HCT116 (cell line): ENCODE measurements around the gene MSI2. TPM values are rescaled to one million over a fixed set of nuclear protein-coding genes. Genes with fewer than 3 reads are reported as not detected.

Experiments
- ATAC-seq: fragments of 200-7000 bp; cut with Tn5 transposase; 2 replicates; pipeline ENCODE4 v1.9.1; 2020; ENCODE audit warnings: mild to moderate bottlenecking, moderate library complexity
- BruUV-seq: library from RNA; stranded (reverse); fragments of 400-500 nt; replicated peaks from 2 replicates; lab custom pipeline; 2021; lab: Mats Ljungman, UMichigan
- CTCF ChIA-PET: fragments of 300-600 bp; sonication (Branson Sonifier 250); formaldehyde crosslinking; loops from one replicate; lab custom pipeline; 2021; ENCODE audit warnings: antibody characterized with exemption; lab: Charles Lee
- POLR2A ChIA-PET: fragments of 300-600, 350-600 bp; sonication (Branson Sonifier 250); formaldehyde crosslinking; loops from one replicate; lab custom pipeline; 2021; ENCODE audit warnings: antibody characterized with exemption; lab: Charles Lee
- RAD21 ChIA-PET, 2 experiments: fragments of 300-600 bp; sonication (Branson Sonifier 250); formaldehyde crosslinking; loops; one replicate each; lab custom pipeline; 2023; ENCODE audit warnings: low total read pairs in 2 of 2; ENCODE audit not compliant: uncharacterized antibody in 2 of 2, unreplicated experiment in 2 of 2, low non-redundant PET in 1 of 2; lab: Charles Lee
- DNase-seq: peaks from one replicate; pipeline ENCODE4 v3.0.0-alpha.2; 2010; ENCODE audit warnings: low read depth, low spot score
- H2AFZ ChIP-seq: fragments of 200-600 bp; shearing (Covaris generic), sonication (generic); 2 replicates; pipeline ENCODE4 v1.6.1; 2017; ENCODE audit warnings: low read depth, mixed run types, mixed read lengths, antibody characterized with exemption, low read length; ENCODE audit not compliant: poor library complexity, severe bottlenecking
- H3K27ac ChIP-seq: 2 replicates; pipeline ENCODE4 v1.5.1; 2012; ENCODE audit warnings: low read depth, low read length
- H3K27me3 ChIP-seq: fragments of 200-600 bp; sonication (generic); 2 replicates; pipeline ENCODE4 v1.6.1; 2016; ENCODE audit warnings: mixed run types, low read length, mixed read lengths; ENCODE audit not compliant: insufficient read depth
- H3K36me3 ChIP-seq, 2 experiments: fragments of 200-500 bp in 1 of 2; fragments of 200-600 bp in 1 of 2; sonication (Bioruptor generic) in 1 of 2; sonication (generic) in 1 of 2; 2 replicates each; pipeline versions ENCODE4 v1.5.1 to v1.6.1; 2014 to 2016; ENCODE audit warnings: low read length in 2 of 2, inconsistent platforms in 1 of 2, mixed read lengths in 1 of 2, mixed run types in 1 of 2; ENCODE audit not compliant: insufficient read depth in 2 of 2, control insufficient read depth in 1 of 2
- H3K4me1 ChIP-seq, 2 experiments: fragments of 200-600 bp in 1 of 2; sonication (generic) in 1 of 2; 2 replicates each; pipeline versions ENCODE4 v1.5.1 to v1.6.1; 2012 to 2017; ENCODE audit warnings: low read length in 2 of 2, inconsistent platforms in 1 of 2, mild to moderate bottlenecking in 1 of 2, mixed read lengths in 1 of 2, mixed run types in 1 of 2, moderate library complexity in 1 of 2; ENCODE audit not compliant: insufficient read depth in 2 of 2, control insufficient read depth in 1 of 2
- H3K4me2 ChIP-seq: fragments of 200-600 bp; sonication (generic); 2 replicates; pipeline ENCODE4 v1.6.1; 2017; ENCODE audit warnings: mixed run types, low read length, mixed read lengths
- H3K4me3 ChIP-seq, 2 experiments: fragments of 200-600 bp in 1 of 2; sonication (generic) in 1 of 2; replicated peaks in 1 of 2; 2 replicates each; pipeline ENCODE4 v1.5.1; 2011 to 2016; ENCODE audit warnings: low read length in 2 of 2, control low read depth in 1 of 2, low read depth in 1 of 2, mild to moderate bottlenecking in 1 of 2, mixed read lengths in 1 of 2, mixed run types in 1 of 2
- H3K79me2 ChIP-seq: fragments of 200-600 bp; sonication (generic); 2 replicates; pipeline ENCODE4 v1.6.1; 2017; ENCODE audit warnings: mild to moderate bottlenecking, mixed run types, low read length, moderate library complexity, mixed read lengths; ENCODE audit not compliant: insufficient read depth
- H3K9ac ChIP-seq: fragments of 200-600 bp; sonication (generic); 2 replicates; pipeline ENCODE4 v1.6.1; 2016; ENCODE audit warnings: low read length, mixed read lengths
- H3K9me2 ChIP-seq: fragments of 200-600 bp; sonication (generic), shearing (Covaris generic); 2 replicates; pipeline ENCODE4 v1.6.1; 2017; ENCODE audit warnings: mixed run types, mild to moderate bottlenecking, moderate library complexity; ENCODE audit not compliant: insufficient read depth
- H3K9me3 ChIP-seq, 2 experiments: fragments of 200-500 bp in 1 of 2; fragments of 200-600 bp in 1 of 2; sonication (Bioruptor generic) in 1 of 2; sonication (generic) in 1 of 2; 2 replicates each; pipeline ENCODE4 v1.6.1; 2014 to 2017; ENCODE audit warnings: low read length in 2 of 2, mixed read lengths in 2 of 2, inconsistent platforms in 1 of 2, low read depth in 1 of 2, mild to moderate bottlenecking in 1 of 2, mixed run types in 1 of 2, moderate library complexity in 1 of 2; ENCODE audit not compliant: control insufficient read depth in 1 of 2, insufficient read depth in 1 of 2
- H4K20me1 ChIP-seq: fragments of 200-600 bp; sonication (generic), shearing (Covaris generic); 2 replicates; pipeline ENCODE4 v1.6.1; 2017; ENCODE audit warnings: mixed run types, mild to moderate bottlenecking, moderate library complexity; ENCODE audit not compliant: insufficient read depth
- ATF3 ChIP-seq: IDR thresholded peaks from 2 replicates; pipeline ENCODE4 v1.6.1; 2012
- CEBPB ChIP-seq: IDR thresholded peaks from 2 replicates; pipeline ENCODE4 v1.6.1; 2012; ENCODE audit warnings: low read depth
- CTCF ChIP-seq, 3 experiments: fragments of 200-600 bp in 1 of 3; sonication (generic) in 1 of 3; IDR thresholded peaks in 2 of 3; conservative IDR thresholded peaks in 1 of 3; 2 replicates each; pipeline ENCODE4 v1.5.1; 2012 to 2017; ENCODE audit warnings: low read depth in 2 of 3, low read length in 2 of 3, antibody characterized with exemption in 1 of 3, borderline replicate concordance in 1 of 3, control low read depth in 1 of 3, mild to moderate bottlenecking in 1 of 3, mixed read lengths in 1 of 3, mixed run types in 1 of 3, moderate library complexity in 1 of 3; ENCODE audit not compliant: insufficient read depth in 1 of 3
- EGR1 ChIP-seq: IDR thresholded peaks from 2 replicates; pipeline ENCODE4 v1.6.1; 2012; ENCODE audit warnings: low read depth
- ELF1 ChIP-seq: IDR thresholded peaks from 2 replicates; pipeline ENCODE4 v1.6.1; 2012; ENCODE audit warnings: low read depth, borderline replicate concordance
- EZH2phosphoT487 ChIP-seq: fragments of 200-600 bp; IDR thresholded peaks from 2 replicates; pipeline ENCODE4 v1.6.1; 2018; ENCODE audit warnings: antibody characterized with exemption, borderline replicate concordance
- FOSL1 ChIP-seq: IDR thresholded peaks from 2 replicates; pipeline ENCODE4 v1.6.1; 2012; ENCODE audit warnings: low read depth
- JUND ChIP-seq: IDR thresholded peaks from 2 replicates; pipeline ENCODE4 v1.6.1; 2012
- MAX ChIP-seq: IDR thresholded peaks from 2 replicates; pipeline ENCODE4 v1.6.1; 2012
- POLR2A ChIP-seq: IDR thresholded peaks from 2 replicates; pipeline ENCODE4 v1.7.0; 2011; ENCODE audit warnings: borderline replicate concordance; ENCODE audit not compliant: insufficient read depth, insufficient read length; ENCODE audit errors: extremely low read depth
- POLR2AphosphoS5 ChIP-seq: IDR thresholded peaks from 2 replicates; pipeline ENCODE4 v1.6.1; 2011; ENCODE audit warnings: mild to moderate bottlenecking, low read depth, low read length, moderate library complexity
- RAD21 ChIP-seq: IDR thresholded peaks from 2 replicates; pipeline ENCODE4 v1.6.1; 2012; ENCODE audit warnings: low read depth, mild to moderate bottlenecking
- REST ChIP-seq: IDR thresholded peaks from 2 replicates; pipeline ENCODE4 v1.6.1; 2012; ENCODE audit warnings: low read depth
- SIN3A ChIP-seq: IDR thresholded peaks from 2 replicates; pipeline ENCODE4 v1.6.1; 2012; ENCODE audit warnings: low read depth
- SP1 ChIP-seq: IDR thresholded peaks from 2 replicates; pipeline ENCODE4 v1.6.1; 2012; ENCODE audit warnings: low read depth
- TCF7L2 ChIP-seq: IDR thresholded peaks from 2 replicates; pipeline ENCODE4 v1.7.0; 2011; ENCODE audit warnings: borderline replicate concordance, inconsistent platforms; ENCODE audit not compliant: insufficient read depth, insufficient read length; ENCODE audit errors: extremely low read depth
- ZBTB33 ChIP-seq: IDR thresholded peaks from 2 replicates; pipeline ENCODE4 v1.6.1; 2011; ENCODE audit warnings: mild to moderate bottlenecking, low read length, moderate library complexity; ENCODE audit not compliant: insufficient replicate concordance; ENCODE audit errors: extremely low read depth
- ZFX ChIP-seq: fragments of 450-650 bp; IDR thresholded peaks from 2 replicates; pipeline ENCODE4 v1.6.1; 2017
- ZNF274 ChIP-seq: fragments of 200-500 bp; sonication (Bioruptor generic); IDR thresholded peaks from 2 replicates; pipeline ENCODE4 v1.6.1; 2014; ENCODE audit warnings: mild to moderate bottlenecking, low read depth, low read length, inconsistent platforms
- intact Hi-C: fragments of 100-400 bp; cut with micrococcal nuclease; formaldehyde crosslinking; loops from 2 replicates; pipeline ENCODE4 v1.10.0; 2022
- total RNA-seq: library from RNA; stranded (reverse); gene quantifications from one replicate; pipeline ENCODE4 v1.2.1, GENCODE V29; 2021; ENCODE audit not compliant: unreplicated experiment

Gene MSI2
- total RNA-seq, 1 experiment from 2014 or later = 137 TPM

GRCh38 chr17:57407287-57408070 lies 151.2 kb downstream of the MSI2 start:
- POLR2A ChIA-PET = interaction anchor here (1.1 to 1.2 kb wide), 2 partner anchors 13 to 33 kb away, joined by 3 read pairs; no protein-coding TSS in a partner anchor
- no peaks in the 10 kb centered on the region for H4K20me1 ChIP-seq
- H3K36me3 ChIP-seq = no peaks in the 10 kb centered on the region; a peak in 1 of 4 replicates
- ATAC-seq (peak; percentile 39), DNase-seq (no peak)
- no peaks in the 10 kb centered on the region for H3K9me2 ChIP-seq
- H3K27ac ChIP-seq = peak overlapping the region; percentile 44
- no peaks in the 10 kb centered on the region for H3K9me3 ChIP-seq
- peak overlapping the region; percentile 1; the same call in 1 of the 2 replicates for H3K4me2 ChIP-seq
- no peaks in the 10 kb centered on the region; the same call in 1 of the 2 replicates for H3K79me2 ChIP-seq
- no peaks in the 10 kb centered on the region for H3K27me3 ChIP-seq
- CTCF ChIA-PET = interaction anchor here (1.0 to 1.8 kb wide), 2 partner anchors 165 to 340 kb away, joined by 3 to 7 read pairs; no protein-coding TSS in a partner anchor
- RAD21 ChIA-PET = no interaction called here
- H3K4me3 ChIP-seq = no peak overlapping the region
- intact Hi-C loops = no loop called here
- no peak overlapping the region for H2AFZ ChIP-seq
- H3K9ac ChIP-seq = no peak overlapping the region
- peaks cover 29% of the 10 kb centered on the region in 2 experiments for H3K4me1 ChIP-seq
- TF ChIP-seq EGR1 = no peak
- no peak for TF ChIP-seq ZFX
- no peak for TF ChIP-seq FOSL1
- no peak for TF ChIP-seq ZBTB33
- TF ChIP-seq EZH2phosphoT487 = no peak
- TF ChIP-seq POLR2A = no peak
- TF ChIP-seq ZNF274 = no peak
- TF ChIP-seq CTCF (IDR thresholded peaks at IDR 0.05 in 2 of 3, conservative IDR thresholded peaks at IDR 0.05 in 1 of 3; ENCODE audit: borderline replicate concordance in 1 of 3, insufficient read depth in 1 of 3, low read depth in 2 of 3, low read length in 2 of 3) = no peak
- TF ChIP-seq RAD21 = no peak
- no peak for TF ChIP-seq CEBPB
- TF ChIP-seq ELF1 = no peak
- no peak for TF ChIP-seq REST
- no peak for TF ChIP-seq MAX
- no peak for TF ChIP-seq POLR2AphosphoS5
- no peak for TF ChIP-seq SP1
- TF ChIP-seq JUND = no peak
- no peak for TF ChIP-seq ATF3
- no peak for TF ChIP-seq SIN3A
- no peak for TF ChIP-seq TCF7L2
- no TSS peak for BruUV-seq
